ENCODE results near the gene MMP11.
A peak's percentile ranks its signal among the peaks of the same experiment; 100 is the strongest.

MMP11 gene

GRCh38 chr22:23803001-23803819 lies 30.6 kb downstream of the MMP11 start:
- no peak for DNase-seq

- DNase-seq, result no peak
Observed at GRCh38 chr22:23804781-23805291, 32.2 kb downstream of the MMP11 start.

- DNase-seq, result no peak
Observed at GRCh38 chr22:23806837-23807236, 34.2 kb downstream of the MMP11 start.

GRCh38 chr22:23812378-23812777 lies 39.7 kb downstream of the MMP11 start:
- no peak for DNase-seq

GRCh38 chr22:23815541-23816155 lies 43.0 kb downstream of the MMP11 start:
- DNase-seq, result no peak

GRCh38 chr22:23816156-23816976 lies 43.7 kb downstream of the MMP11 start:
- DNase-seq, result peak; percentile 74

GRCh38 chr22:23817146-23817545 lies 44.5 kb downstream of the MMP11 start:
- no peak for DNase-seq

GRCh38 chr22:23818541-23818940 lies 45.9 kb downstream of the MMP11 start:
- DNase-seq, result no peak

- DNase-seq, result no peak
Observed at GRCh38 chr22:23820748-23821211, 48.1 kb downstream of the MMP11 start.

GRCh38 chr22:23822101-23822671 lies 49.5 kb downstream of the MMP11 start:
- no peak for DNase-seq

- DNase-seq, result no peak
Observed at GRCh38 chr22:23823331-23823791, 50.7 kb downstream of the MMP11 start.

- DNase-seq, result no peak
Observed at GRCh38 chr22:23824476-23825245, 52.0 kb downstream of the MMP11 start.

GRCh38 chr22:23825246-23825905 lies 52.7 kb downstream of the MMP11 start:
- DNase-seq, result no peak

- DNase-seq, result no peak
Observed at GRCh38 chr22:23826510-23827350, 54.1 kb downstream of the MMP11 start.

- no peak for DNase-seq
Observed at GRCh38 chr22:23827351-23827995, 54.8 kb downstream of the MMP11 start.

GRCh38 chr22:23828800-23829680 lies 56.4 kb downstream of the MMP11 start:
- DNase-seq, result no peak

GRCh38 chr22:23829845-23830372 lies 57.3 kb downstream of the MMP11 start:
- DNase-seq, result no peak

- no peak for DNase-seq
Observed at GRCh38 chr22:23831261-23831660, 58.6 kb downstream of the MMP11 start.

- no peak for DNase-seq
Observed at GRCh38 chr22:23831781-23832180, 59.1 kb downstream of the MMP11 start.
